Retinal pigment epithelial cell (primary cell): ENCODE data around the gene STAP1.

Source experiments
- DNase-seq: peaks from one replicate; pipeline ENCODE4 v3.0.0-alpha.2; 2010; ENCODE audit warnings: low read depth
- H3K4me3 ChIP-seq: 2 replicates; pipeline ENCODE4 v1.5.1; 2011; ENCODE audit warnings: mild to moderate bottlenecking, low read length, control low read depth, moderate library complexity
- TF ChIP-seq, protein P1 (sequence below): conservative IDR thresholded peaks from 2 replicates; pipeline ENCODE4 v1.5.1; 2011; ENCODE audit warnings: low read depth, low read length, control low read depth, inconsistent platforms

Gene STAP1

DNA sequence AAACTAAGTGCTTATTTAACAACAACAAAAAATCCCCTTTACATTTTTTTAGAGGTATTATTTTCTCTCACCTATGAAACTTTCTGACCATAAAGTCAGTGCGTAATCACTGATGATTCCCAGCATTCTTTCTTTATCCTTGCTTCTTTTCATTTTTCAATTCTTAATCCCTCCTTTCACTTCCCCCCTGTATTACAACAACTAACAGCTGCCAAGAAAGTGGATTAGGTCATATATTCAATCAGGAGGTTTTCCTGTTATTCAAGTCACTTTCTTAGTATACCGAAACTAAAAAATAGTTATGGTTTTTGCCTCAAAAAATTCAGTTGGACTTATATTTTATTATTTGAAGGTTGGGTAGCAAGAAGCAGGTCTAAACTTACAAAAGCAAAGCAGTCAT is 2.1 kb upstream of the STAP1 start:
- DNase-seq, result peak; percentile 79
- TF ChIP-seq, protein P1, sequence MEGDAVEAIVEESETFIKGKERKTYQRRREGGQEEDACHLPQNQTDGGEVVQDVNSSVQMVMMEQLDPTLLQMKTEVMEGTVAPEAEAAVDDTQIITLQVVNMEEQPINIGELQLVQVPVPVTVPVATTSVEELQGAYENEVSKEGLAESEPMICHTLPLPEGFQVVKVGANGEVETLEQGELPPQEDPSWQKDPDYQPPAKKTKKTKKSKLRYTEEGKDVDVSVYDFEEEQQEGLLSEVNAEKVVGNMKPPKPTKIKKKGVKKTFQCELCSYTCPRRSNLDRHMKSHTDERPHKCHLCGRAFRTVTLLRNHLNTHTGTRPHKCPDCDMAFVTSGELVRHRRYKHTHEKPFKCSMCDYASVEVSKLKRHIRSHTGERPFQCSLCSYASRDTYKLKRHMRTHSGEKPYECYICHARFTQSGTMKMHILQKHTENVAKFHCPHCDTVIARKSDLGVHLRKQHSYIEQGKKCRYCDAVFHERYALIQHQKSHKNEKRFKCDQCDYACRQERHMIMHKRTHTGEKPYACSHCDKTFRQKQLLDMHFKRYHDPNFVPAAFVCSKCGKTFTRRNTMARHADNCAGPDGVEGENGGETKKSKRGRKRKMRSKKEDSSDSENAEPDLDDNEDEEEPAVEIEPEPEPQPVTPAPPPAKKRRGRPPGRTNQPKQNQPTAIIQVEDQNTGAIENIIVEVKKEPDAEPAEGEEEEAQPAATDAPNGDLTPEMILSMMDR, result no peak
- no peak overlapping the region for H3K4me3 ChIP-seq

DNA sequence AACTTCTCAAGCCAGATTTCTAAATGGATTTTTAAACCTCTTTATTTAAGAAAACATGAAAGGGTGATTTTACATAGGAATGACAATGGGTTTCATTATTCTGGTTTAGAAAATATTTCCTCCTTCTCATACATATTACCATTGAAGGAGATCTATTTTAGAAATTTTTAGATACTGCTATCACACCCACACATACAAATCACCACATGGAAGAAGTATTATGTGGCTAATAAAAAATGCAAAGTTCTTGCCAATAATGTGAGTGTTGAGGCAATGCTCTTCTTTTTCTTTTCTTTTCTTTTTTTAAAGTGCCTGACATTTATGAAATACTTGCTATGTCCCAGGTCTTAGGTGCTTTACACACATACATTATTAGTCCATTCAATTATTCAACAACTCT is 6.8 kb downstream of the STAP1 start:
- no peak overlapping the region for H3K4me3 ChIP-seq
- no peak for DNase-seq

DNA sequence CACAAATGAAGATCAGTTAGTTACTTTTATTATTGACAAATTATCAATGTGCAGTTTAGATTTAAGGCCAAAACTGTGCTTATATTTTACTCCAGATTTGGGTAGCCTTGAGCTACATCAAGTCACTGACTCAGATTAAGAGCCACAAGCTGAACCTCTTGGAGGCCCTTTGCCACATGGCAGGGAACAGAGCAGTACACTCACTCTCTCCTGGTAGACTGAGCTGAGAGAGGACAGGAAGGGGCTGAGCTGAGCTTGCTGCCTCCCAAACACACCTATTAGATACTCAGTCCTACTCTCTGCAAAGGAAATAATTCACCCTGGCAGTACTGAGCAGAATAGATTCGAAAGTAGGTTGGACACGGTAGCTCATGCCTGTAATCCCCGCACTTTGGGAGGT is 7.8 kb downstream of the STAP1 start:
- TF ChIP-seq, protein P1, result no peak
- no peak for DNase-seq
- H3K4me3 ChIP-seq, result no peak overlapping the region

More for the DNA sequence above, 6.8 kb downstream of the STAP1 start:
- TF ChIP-seq, protein P1, result no peak

DNA sequence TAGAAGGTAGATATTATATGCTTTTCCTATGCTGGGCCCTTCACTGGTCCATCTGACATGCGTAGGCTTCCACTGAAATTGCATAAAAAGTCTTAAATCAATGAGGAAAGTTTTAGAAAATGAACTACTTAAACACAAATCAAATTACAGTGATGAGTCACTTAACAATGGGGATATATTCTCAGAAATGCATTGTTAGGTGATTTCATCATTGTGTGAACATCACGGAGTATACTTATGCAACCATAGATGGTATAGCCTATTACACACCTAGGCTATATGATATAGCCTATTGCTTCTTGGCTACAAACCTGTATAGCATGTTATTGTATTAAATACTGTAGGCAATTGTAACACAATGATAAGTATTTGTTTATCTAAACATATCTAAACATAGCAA is 10.3 kb downstream of the STAP1 start:
- DNase-seq, result no peak
- H3K4me3 ChIP-seq, result no peak overlapping the region
- TF ChIP-seq, protein P1, result no peak

DNA sequence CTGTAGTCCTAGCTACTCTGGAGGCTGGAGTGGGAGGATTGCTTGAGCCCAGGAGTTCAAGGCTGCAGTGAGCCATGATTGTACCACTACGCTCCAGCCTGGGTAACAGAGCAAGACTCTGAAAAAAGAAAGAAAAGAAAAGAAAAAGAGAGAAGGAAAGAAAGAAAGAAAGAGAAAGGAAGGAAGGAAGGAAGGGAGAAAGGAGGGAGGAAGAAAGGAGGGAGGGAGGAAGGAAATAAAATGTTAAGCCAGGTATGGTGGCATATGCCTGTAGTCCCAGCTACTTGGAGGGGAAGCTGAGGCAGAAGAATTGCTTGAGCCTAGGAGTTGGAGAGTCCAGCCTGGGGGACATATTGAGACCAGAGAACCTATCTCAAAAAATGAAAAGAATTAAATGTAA is 12.0 kb downstream of the STAP1 start:
- TF ChIP-seq, protein P1, result no peak
- DNase-seq, result no peak
- no peak overlapping the region for H3K4me3 ChIP-seq

DNA sequence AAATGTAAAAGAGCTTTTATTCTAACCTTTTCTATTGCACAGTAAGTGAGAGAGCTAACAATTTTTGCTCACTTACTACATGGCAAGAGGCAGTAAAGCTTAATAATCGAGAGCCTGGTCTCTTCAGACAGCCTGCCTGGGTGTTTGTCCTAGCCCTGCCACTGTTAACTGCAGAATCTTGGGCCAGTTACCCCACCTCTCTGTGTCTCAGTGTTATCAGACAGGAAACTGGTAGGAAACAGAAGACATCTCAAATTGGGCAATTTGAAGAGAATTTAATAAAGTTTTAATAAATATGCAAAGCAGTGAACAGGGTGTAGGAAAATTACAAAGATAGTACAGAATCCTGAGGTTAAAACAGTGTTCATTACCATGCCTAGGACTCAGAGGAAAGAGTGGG is 13.4 kb downstream of the STAP1 start:
- TF ChIP-seq, protein P1, result no peak
- H3K4me3 ChIP-seq, result no peak overlapping the region
- no peak for DNase-seq

DNA sequence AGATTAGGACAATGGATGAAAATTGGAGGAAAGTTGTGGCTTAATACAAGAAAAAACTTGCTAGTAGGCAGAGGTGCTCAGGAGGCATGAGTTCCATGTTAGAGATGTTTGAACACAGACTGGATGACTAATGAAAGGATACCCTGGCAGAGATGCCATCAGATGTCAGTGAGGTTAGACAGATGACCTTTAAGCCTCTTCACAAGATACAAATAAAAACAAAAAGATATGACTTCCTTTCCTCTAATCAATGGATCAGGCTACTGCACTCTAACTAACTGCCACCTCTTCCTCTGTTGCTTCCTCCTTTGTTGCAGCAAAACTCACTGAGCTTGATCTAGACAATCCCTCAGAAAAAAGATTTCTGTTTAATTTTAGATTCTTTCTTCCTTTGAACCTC is 14.7 kb downstream of the STAP1 start:
- TF ChIP-seq, protein P1, result no peak
- DNase-seq, result no peak

More for the DNA sequence above, 14.7 kb downstream of the STAP1 start:
- H3K4me3 ChIP-seq, result no peak overlapping the region
